Endothelial cell of umbilical vein (primary cell): ENCODE data around the gene CCR2. TPM values are rescaled to one million over a fixed set of nuclear protein-coding genes. Genes with fewer than 3 reads are reported as not detected.

ENCODE experiments used
- BruUV-seq: library from RNA; stranded (reverse); fragments of 400-500 nt; replicated peaks from 2 replicates; lab custom pipeline; 2021; lab: Mats Ljungman, UMichigan
- CTCF ChIA-PET: fragments of 300-600, 350-600 bp; sonication (Branson Sonifier 250); formaldehyde crosslinking; loops from one replicate; lab custom pipeline; 2021; ENCODE audit warnings: antibody characterized with exemption, inconsistent platforms; lab: Charles Lee
- POLR2A ChIA-PET: fragments of 300-600, 350-600 bp; sonication (Branson Sonifier 250); formaldehyde crosslinking; loops from one replicate; lab custom pipeline; 2021; ENCODE audit warnings: antibody characterized with exemption, inconsistent platforms; lab: Charles Lee
- DNase-seq: peaks from one replicate; pipeline ENCODE4 v3.0.0-alpha.2; 2011; ENCODE audit warnings: low read depth, low spot score
- FAIRE-seq: peaks from 2 replicates; lab custom pipeline; 2011; peaks lifted over from hg19 to GRCh38; lab: Jason Lieb, UNC
- H2AFZ ChIP-seq: 2 replicates; pipeline ENCODE4 v1.6.0; 2012; ENCODE audit warnings: low read depth, low read length, control low read depth, inconsistent platforms
- H3K27ac ChIP-seq: 2 replicates; pipeline ENCODE4 v1.5.1; 2011; ENCODE audit warnings: low read depth, mild to moderate bottlenecking, control low read depth, low read length, moderate library complexity; ENCODE audit not compliant: insufficient read depth
- H3K27me3 ChIP-seq, 2 experiments: 2 replicates each; pipeline versions ENCODE4 v1.6.0 to v1.6.1; 2011; ENCODE audit warnings: low read length in 2 of 2, mixed read lengths in 1 of 2; ENCODE audit not compliant: control insufficient read depth in 2 of 2, insufficient read depth in 2 of 2
- H3K36me3 ChIP-seq, 2 experiments: 2 replicates in 1 of 2; 3 replicates in 1 of 2; pipeline ENCODE4 v1.5.1; 2011; ENCODE audit warnings: low read length in 2 of 2, mild to moderate bottlenecking in 1 of 2, moderate library complexity in 1 of 2; ENCODE audit not compliant: control insufficient read depth in 2 of 2, insufficient read depth in 2 of 2; ENCODE audit errors: extremely low read depth in 1 of 2
- H3K4me1 ChIP-seq: 3 replicates; pipeline ENCODE4 v1.5.1; 2011; ENCODE audit warnings: mild to moderate bottlenecking, low read length; ENCODE audit not compliant: control insufficient read depth, insufficient read depth; ENCODE audit errors: extremely low read depth
- H3K4me2 ChIP-seq: 2 replicates; pipeline ENCODE4 v1.6.1; 2011; ENCODE audit warnings: low read length, control low read depth, mixed read lengths; ENCODE audit not compliant: insufficient read depth
- H3K4me3 ChIP-seq, 3 experiments: fragments of 200-600 bp in 1 of 3; sonication (generic), shearing (Covaris generic) in 1 of 3; replicated peaks in 1 of 3; 2 replicates each; pipeline ENCODE4 v1.5.1; 2011 to 2016; ENCODE audit warnings: control low read depth in 3 of 3, low read length in 3 of 3, mild to moderate bottlenecking in 2 of 3, inconsistent platforms in 1 of 3, low read depth in 1 of 3, moderate library complexity in 1 of 3; ENCODE audit not compliant: insufficient read depth in 1 of 3
- H3K79me2 ChIP-seq: 2 replicates; pipeline ENCODE4 v1.6.0; 2012; ENCODE audit warnings: low read length, inconsistent platforms; ENCODE audit not compliant: control insufficient read depth, insufficient read depth
- H3K9ac ChIP-seq: replicated peaks from 2 replicates; pipeline ENCODE3; 2011; ENCODE audit warnings: low read length, control low read depth; ENCODE audit not compliant: insufficient read depth; ENCODE audit errors: extremely low read depth
- H3K9me1 ChIP-seq: replicated peaks from 3 replicates; pipeline ENCODE4 v1.6.0; 2011; ENCODE audit warnings: mild to moderate bottlenecking, low read length; ENCODE audit not compliant: control insufficient read depth, insufficient read depth; ENCODE audit errors: extremely low read depth
- H3K9me3 ChIP-seq: replicated peaks from 2 replicates; pipeline ENCODE4 v1.5.1; 2012; ENCODE audit warnings: low read length, inconsistent platforms; ENCODE audit not compliant: control insufficient read depth, insufficient read depth
- H4K20me1 ChIP-seq: replicated peaks from 2 replicates; pipeline ENCODE3; 2011; ENCODE audit warnings: mild to moderate bottlenecking, low read length; ENCODE audit not compliant: control insufficient read depth, insufficient read depth; ENCODE audit errors: extremely low read depth
- CTCF ChIP-seq, 2 donors: IDR thresholded peaks; 1 replicate in 1 of 2; 2 replicates in 1 of 2; pipeline ENCODE4 v1.5.1; 2011; ENCODE audit warnings: low read length in 2 of 2, mild to moderate bottlenecking in 2 of 2, moderate library complexity in 2 of 2, control low read depth in 1 of 2, inconsistent platforms in 1 of 2, low read depth in 1 of 2; ENCODE audit not compliant: insufficient read depth in 1 of 2; ENCODE audit errors: extremely low read depth in 1 of 2
- EZH2 ChIP-seq: IDR thresholded peaks from 2 replicates; pipeline ENCODE4 v1.6.1; 2012; ENCODE audit warnings: borderline replicate concordance, low read depth, mild to moderate bottlenecking, moderate library complexity, low read length, inconsistent platforms; ENCODE audit not compliant: severe bottlenecking
- FOS ChIP-seq: IDR thresholded peaks from 2 replicates; pipeline ENCODE4 v1.6.1; 2011; ENCODE audit warnings: mild to moderate bottlenecking, low read length, moderate library complexity, borderline replicate concordance; ENCODE audit not compliant: insufficient read depth
- GATA2 ChIP-seq: IDR thresholded peaks from 2 replicates; pipeline ENCODE4 v1.7.0; 2011; ENCODE audit warnings: low read depth, mild to moderate bottlenecking, moderate library complexity, mixed read lengths, low read length; ENCODE audit not compliant: insufficient read length, insufficient read depth
- JUN ChIP-seq: IDR thresholded peaks from 2 replicates; pipeline ENCODE4 v1.6.1; 2011; ENCODE audit warnings: borderline replicate concordance, low read depth; ENCODE audit not compliant: insufficient read length, insufficient read depth
- MAX ChIP-seq: IDR thresholded peaks from 2 replicates; pipeline ENCODE4 v1.6.1; 2011; ENCODE audit not compliant: insufficient read depth, insufficient read length
- MYC ChIP-seq: IDR thresholded peaks from one replicate; pipeline ENCODE4 v1.6.1; 2011; ENCODE audit warnings: mild to moderate bottlenecking, low read depth, low read length
- POLR2A ChIP-seq: IDR thresholded peaks from 2 replicates; pipeline ENCODE4 v1.6.1; 2012; ENCODE audit warnings: low read depth, mild to moderate bottlenecking, control low read depth, low read length
- POLR2AphosphoS5 ChIP-seq: IDR thresholded peaks from 2 replicates; pipeline ENCODE4 v1.6.1; 2012; ENCODE audit warnings: low read depth, mild to moderate bottlenecking, control low read depth, low read length, moderate library complexity; ENCODE audit not compliant: insufficient read depth
- dilution Hi-C: fragments of 300-500 bp; cut with MboI; formaldehyde crosslinking; loops from one replicate; pipeline ENCODE4 v1.15.0; 2019; ENCODE audit warnings: low sequenced_read_pairs; ENCODE audit not compliant: extremely low pct_ligation_motif_present
- intact Hi-C: fragments of 100-400 bp; cut with micrococcal nuclease; formaldehyde crosslinking; loops from one replicate; pipeline ENCODE4 v1.10.0; 2022
- polyA plus RNA-seq, 4 experiments: library from polyadenylated mRNA; depleted of rRNA in 3 of 4; stranded (reverse) in 3 of 4; unstranded in 1 of 4; fragments of >200 nt; gene quantifications; 2 replicates each; pipeline versions ENCODE4 v1.2.1 to v1.2.3, GENCODE V29; 2011 to 2012; ENCODE audit warnings: missing spikeins in 1 of 4
- total RNA-seq: library from RNA; stranded (reverse); gene quantifications from 2 replicates; pipeline ENCODE4 v1.2.3, GENCODE V29; 2021

Gene CCR2
- total and polyA plus RNA-seq, 2 donors (not counting 3 experiments of a cell fraction or from before 2014, with no cell fraction given): not detected

GRCh38 chr3:46398186-46398955, 44.5 kb downstream of the CCR2 start:
- H3K4me1 ChIP-seq: peaks cover 12% of the 10 kb centered on the region
- H4K20me1 ChIP-seq: no peaks in the 10 kb centered on the region
- no peak overlapping the region for H3K27ac ChIP-seq
- intact Hi-C loops: no loop called here
- no peaks in the 10 kb centered on the region for H3K27me3 ChIP-seq
- DNase-seq (no peak), FAIRE-seq (no peak)
- H3K79me2 ChIP-seq: no peaks in the 10 kb centered on the region
- no peaks in the 10 kb centered on the region for H3K36me3 ChIP-seq
- ChIA-PET POLR2A (no interaction called here), CTCF (interaction anchor here (1.0 to 3.8 kb wide), 3 partner anchors 10 to 44 kb away, joined by 3 to 13 read pairs (median 3); no protein-coding TSS in a partner anchor)
- no peaks in the 10 kb centered on the region for H3K9me3 ChIP-seq
- dilution Hi-C loops: no loop called here
- H3K4me3 ChIP-seq: no peak overlapping the region
- no peak overlapping the region for H2AFZ ChIP-seq
- no TSS peak for BruUV-seq
- TF ChIP-seq POLR2A: no peak
- no peak for TF ChIP-seq JUN
- TF ChIP-seq GATA2: no peak
- TF ChIP-seq MAX: no peak
- TF ChIP-seq CTCF (IDR thresholded peaks at IDR 0.05; ENCODE audit: extremely low read depth in 1 of 2, insufficient read depth in 1 of 2, low read depth in 1 of 2, low read length in 2 of 2): no peak
- TF ChIP-seq FOS: no peak
- no peak for TF ChIP-seq POLR2AphosphoS5
- TF ChIP-seq EZH2: no peak
- no peak for TF ChIP-seq MYC
- no peaks in the 10 kb centered on the region for H3K9me1 ChIP-seq
- H3K9ac ChIP-seq: no peak overlapping the region
- no peak overlapping the region for H3K4me2 ChIP-seq
